GM12878 (cell line): ENCODE data around the gene ETF1.

Experiments
- ATF3 ChIP-seq: IDR thresholded peaks from 2 replicates; pipeline ENCODE4 v1.6.1; 2011; ENCODE audit warnings: low read depth, mild to moderate bottlenecking, low read length, moderate library complexity, borderline replicate concordance; ENCODE audit errors: extremely low read depth
- CBFB ChIP-seq: IDR thresholded peaks from 2 replicates; pipeline ENCODE4 v1.6.1; 2016; ENCODE audit warnings: antibody characterized with exemption, low read depth
- CEBPB ChIP-seq, 2 experiments: fragments of 150-350 bp in 1 of 2; IDR thresholded peaks; 2 replicates each; pipeline ENCODE4 v1.6.1; 2012 to 2014; ENCODE audit warnings: low read depth in 2 of 2, low read length in 2 of 2, borderline replicate concordance in 1 of 2, inconsistent platforms in 1 of 2
- CTCF ChIP-seq, 3 experiments: IDR thresholded peaks in 2 of 3; conservative IDR thresholded peaks in 1 of 3; 2 replicates each; pipeline ENCODE4 v1.5.1; 2011; ENCODE audit warnings: low read depth in 3 of 3, low read length in 3 of 3, mild to moderate bottlenecking in 3 of 3, control low read depth in 2 of 3, moderate library complexity in 2 of 3, inconsistent platforms in 1 of 3, mixed read lengths in 1 of 3; ENCODE audit not compliant: control insufficient read depth in 2 of 3, insufficient read depth in 1 of 3; ENCODE audit errors: extremely low read depth in 1 of 3
- E2F8 ChIP-seq: fragments of 450-650 bp; IDR thresholded peaks from 2 replicates; pipeline ENCODE4 v1.6.1; 2018; ENCODE audit warnings: mild to moderate bottlenecking, low read depth, moderate library complexity; ENCODE audit not compliant: partially characterized antibody
- EGR1 ChIP-seq, 2 experiments: IDR thresholded peaks; 1 replicate in 1 of 2; 2 replicates in 1 of 2; pipeline ENCODE4 v1.6.1; 2011 to 2012; ENCODE audit warnings: low read depth in 2 of 2, low read length in 2 of 2, borderline replicate concordance in 1 of 2, mild to moderate bottlenecking in 1 of 2, moderate library complexity in 1 of 2
- MEF2A ChIP-seq: IDR thresholded peaks from 2 replicates; pipeline ENCODE4 v1.6.1; 2011; ENCODE audit warnings: low read depth, mild to moderate bottlenecking, low read length, moderate library complexity; ENCODE audit not compliant: insufficient read depth
- NBN ChIP-seq: fragments of 450-650 bp; IDR thresholded peaks from 2 replicates; pipeline ENCODE4 v1.6.1; 2016
- POLR2AphosphoS2 ChIP-seq: IDR thresholded peaks from 2 replicates; pipeline ENCODE4 v1.6.1; 2011; ENCODE audit warnings: low read depth, mild to moderate bottlenecking, low read length, improper control_type of control experiment, moderate library complexity
- RELA ChIP-seq: fragments of 450-650 bp; IDR thresholded peaks from 2 replicates; pipeline ENCODE4 v1.8.0; 2014; ENCODE audit warnings: borderline replicate concordance; ENCODE audit not compliant: partially characterized antibody
- SMAD1 ChIP-seq: fragments of 450-650 bp; IDR thresholded peaks from 2 replicates; pipeline ENCODE4 v1.6.1; 2018; ENCODE audit warnings: mild to moderate bottlenecking, low read depth; ENCODE audit not compliant: partially characterized antibody
- SP1 ChIP-seq: IDR thresholded peaks from one replicate; pipeline ENCODE4 v1.6.1; 2011; ENCODE audit warnings: low read depth, low read length
- ZNF274 ChIP-seq: IDR thresholded peaks from one replicate; pipeline ENCODE4 v1.8.0; 2011; ENCODE audit not compliant: insufficient read length, insufficient read depth
- ZZZ3 ChIP-seq: IDR thresholded peaks from 2 replicates; pipeline ENCODE4 v1.6.1; 2011; ENCODE audit warnings: low read depth; ENCODE audit not compliant: control insufficient read depth, insufficient read length

DNA sequence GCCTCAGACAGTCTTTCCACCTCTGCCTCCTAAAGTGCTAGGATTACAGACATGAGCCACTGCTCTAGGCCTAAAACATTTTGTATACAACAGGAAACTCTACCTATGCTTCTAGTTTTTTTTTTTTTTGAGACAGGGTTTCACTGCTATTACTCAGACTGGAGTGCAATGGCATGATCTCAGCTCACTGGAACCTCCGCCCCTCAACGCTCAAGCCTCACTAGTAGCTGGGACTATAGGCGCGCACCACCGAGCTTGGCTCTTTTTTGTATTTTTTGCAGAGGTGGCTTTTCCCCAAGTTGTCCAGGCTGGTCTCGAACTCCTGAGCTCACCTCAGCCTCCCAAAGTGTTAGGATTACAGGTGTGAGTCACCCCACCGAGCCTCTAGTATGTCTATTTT lies 26.7 kb upstream of the ETF1 start:
- TF ChIP-seq MEF2A (no peak), SP1 (no peak), ZNF274 (no peak), POLR2AphosphoS2 (no peak), CTCF (IDR thresholded peaks at IDR 0.05 in 2 of 3, conservative IDR thresholded peaks at IDR 0.05 in 1 of 3; ENCODE audit: control insufficient read depth in 2 of 3, extremely low read depth in 1 of 3, insufficient read depth in 1 of 3, low read depth in 3 of 3, low read length in 3 of 3) (no peak), EGR1 (IDR thresholded peaks at IDR 0.05; ENCODE audit: borderline replicate concordance in 1 of 2, low read depth in 2 of 2, low read length in 2 of 2) (no peak), ATF3 (no peak), E2F8 (no peak), SMAD1 (no peak), NBN (no peak), RELA (no peak), CEBPB (IDR thresholded peaks at IDR 0.05; ENCODE audit: borderline replicate concordance in 1 of 2, low read depth in 2 of 2, low read length in 2 of 2) (no peak), CBFB (no peak), ZZZ3 (no peak)
